KMS-11 (cell line): ENCODE measurements around the gene SMG6.

ENCODE experiments used
- H2AFZ ChIP-seq: fragments of 200-600 bp; sonication (generic); 2 replicates; pipeline ENCODE4 v1.6.1; 2016; ENCODE audit warnings: antibody characterized with exemption, mixed run types, low read depth
- H3K27ac ChIP-seq: fragments of 200-600 bp; sonication (generic); 2 replicates; pipeline ENCODE4 v1.6.1; 2016; ENCODE audit warnings: mild to moderate bottlenecking, mixed run types
- H3K27me3 ChIP-seq: fragments of 200-600 bp; sonication (generic); 2 replicates; pipeline ENCODE4 v1.6.1; 2017; ENCODE audit warnings: mild to moderate bottlenecking, low read depth, mixed run types, moderate library complexity; ENCODE audit not compliant: insufficient read depth
- H3K36me3 ChIP-seq: fragments of 200-600 bp; sonication (generic); 2 replicates; pipeline ENCODE4 v1.6.1; 2017; ENCODE audit warnings: mild to moderate bottlenecking, mixed run types; ENCODE audit not compliant: insufficient read depth
- H3K4me1 ChIP-seq: fragments of 200-600 bp; sonication (generic); 2 replicates; pipeline ENCODE4 v1.6.1; 2016; ENCODE audit warnings: mild to moderate bottlenecking, low read depth, mixed run types; ENCODE audit not compliant: poor library complexity, severe bottlenecking
- H3K4me2 ChIP-seq: fragments of 200-600 bp; sonication (generic); 2 replicates; pipeline ENCODE4 v1.7.0; 2016; ENCODE audit warnings: mild to moderate bottlenecking, mixed run types
- H3K4me3 ChIP-seq: fragments of 200-600 bp; sonication (generic); IDR thresholded peaks from 2 replicates; pipeline ENCODE4 v1.6.1; 2017; ENCODE audit warnings: low read depth, low read length, mixed read lengths; ENCODE audit not compliant: insufficient read depth
- H3K79me2 ChIP-seq: fragments of 200-600 bp; sonication (generic); 2 replicates; pipeline ENCODE4 v1.6.1; 2016; ENCODE audit warnings: low read depth, mixed run types; ENCODE audit not compliant: insufficient read depth
- H3K9ac ChIP-seq: fragments of 200-600 bp; sonication (generic); 2 replicates; pipeline ENCODE4 v1.6.1; 2016; ENCODE audit warnings: mild to moderate bottlenecking, mixed run types
- H4K20me1 ChIP-seq: fragments of 200-600 bp; sonication (generic); 2 replicates; pipeline ENCODE4 v1.6.1; 2016; ENCODE audit warnings: mild to moderate bottlenecking, mixed run types; ENCODE audit not compliant: insufficient read depth
- CTCF ChIP-seq: fragments of 200-600 bp; sonication (generic); conservative IDR thresholded peaks from 2 replicates; pipeline ENCODE4 v1.6.1; 2017; ENCODE audit warnings: low read depth, mild to moderate bottlenecking, antibody characterized with exemption, low read length, moderate library complexity, mixed read lengths

SMG6 gene

GRCh38 chr17:2344528-2344927 lies 40.9 kb upstream of the SMG6 start:
- Histone ChIP-seq H3K27me3 (no peaks in the 10 kb centered on the region), H3K4me1 (no peaks in the 10 kb centered on the region), H2AFZ (no peak overlapping the region), H3K36me3 (no peaks in the 10 kb centered on the region), H3K27ac (no peak overlapping the region), H4K20me1 (no peaks in the 10 kb centered on the region), H3K79me2 (no peaks in the 10 kb centered on the region), H3K9ac (no peak overlapping the region), H3K4me2 (no peak overlapping the region), H3K4me3 (no peak overlapping the region)
- no peak for TF ChIP-seq CTCF

- no peaks in the 10 kb centered on the region for H3K79me2 ChIP-seq
- H3K27ac ChIP-seq = no peak overlapping the region
- no peak overlapping the region for H3K4me3 ChIP-seq
- H3K4me2 ChIP-seq = no peak overlapping the region
- H3K9ac ChIP-seq = no peak overlapping the region
- TF ChIP-seq CTCF = no peak
- no peaks in the 10 kb centered on the region for H4K20me1 ChIP-seq
- no peaks in the 10 kb centered on the region for H3K4me1 ChIP-seq
- H3K27me3 ChIP-seq = no peaks in the 10 kb centered on the region
- H2AFZ ChIP-seq = no peak overlapping the region
- H3K36me3 ChIP-seq = no peaks in the 10 kb centered on the region
Observed at GRCh38 chr17:2343421-2343820, 39.8 kb upstream of the SMG6 start.

GRCh38 chr17:2338315-2338657 lies 34.7 kb upstream of the SMG6 start:
- Histone ChIP-seq H4K20me1 (no peaks in the 10 kb centered on the region), H3K4me2 (peak overlapping the region; percentile 39; the same call in 1 of the 2 replicates), H2AFZ (peak overlapping the region; percentile 78; the same call in 1 of the 2 replicates), H3K27me3 (no peaks in the 10 kb centered on the region), H3K79me2 (peaks cover 27% of the 10 kb centered on the region), H3K36me3 (0 out of 2 replicates have a peak, but pooled peaks cover 5% of the 10 kb centered on the region), H3K9ac (no peak overlapping the region), H3K4me3 (no peak overlapping the region), H3K4me1 (peaks cover 19% of the 10 kb centered on the region), H3K27ac (no peak overlapping the region)
- no peak for TF ChIP-seq CTCF

GRCh38 chr17:2337544-2338314 lies 34.1 kb upstream of the SMG6 start:
- Histone ChIP-seq H3K36me3 (0 out of 2 replicates have a peak, but pooled peaks cover 5% of the 10 kb centered on the region), H3K9ac (peak overlapping the region; percentile 39; the same call in 1 of the 2 replicates), H3K4me1 (peaks cover 19% of the 10 kb centered on the region), H3K27ac (no peak overlapping the region), H3K79me2 (peaks cover 32% of the 10 kb centered on the region), H3K4me3 (no peak overlapping the region), H2AFZ (peak overlapping the region; percentile 78), H4K20me1 (no peaks in the 10 kb centered on the region), H3K4me2 (peak overlapping the region; percentile 39; the same call in 1 of the 2 replicates), H3K27me3 (no peaks in the 10 kb centered on the region)
- no peak for TF ChIP-seq CTCF
